H9 (cell line): ENCODE data around the gene TIAM1. TPM values are rescaled to one million over a fixed set of nuclear protein-coding genes. Genes with fewer than 3 reads are reported as not detected.

Experiments
- DNase-seq: peaks from one replicate; pipeline ENCODE4 v3.0.0-alpha.2; 2017
- H2AFZ ChIP-seq: one replicate; pipeline ENCODE4 v1.6.1; 2013; ENCODE audit warnings: mild to moderate bottlenecking, low read length, control low read depth, moderate library complexity
- H2AK5ac ChIP-seq: 2 replicates; pipeline ENCODE4 v1.6.1; 2013; ENCODE audit warnings: low read length, control low read depth, mixed read lengths; ENCODE audit not compliant: insufficient read length
- H2BK120ac ChIP-seq: one replicate; pipeline ENCODE4 v1.6.1; 2013; ENCODE audit warnings: low read depth, mild to moderate bottlenecking, low read length, control low read depth, inconsistent platforms; ENCODE audit not compliant: poor library complexity, severe bottlenecking
- H2BK12ac ChIP-seq: 2 replicates; pipeline ENCODE4 v1.6.1; 2013; ENCODE audit warnings: low read length, control low read depth, mixed read lengths, low read depth; ENCODE audit not compliant: insufficient read length
- H2BK15ac ChIP-seq: 2 replicates; pipeline ENCODE4 v1.6.1; 2013; ENCODE audit warnings: low read depth, low read length, control low read depth
- H2BK20ac ChIP-seq: one replicate; pipeline ENCODE4 v1.6.1; 2013; ENCODE audit warnings: low read depth, mild to moderate bottlenecking, low read length, control low read depth, inconsistent platforms; ENCODE audit not compliant: poor library complexity, severe bottlenecking
- H2BK5ac ChIP-seq: 2 replicates; pipeline ENCODE4 v1.6.1; 2013; ENCODE audit warnings: low read length, control low read depth, mixed read lengths; ENCODE audit not compliant: insufficient read length
- H3K14ac ChIP-seq: 2 replicates; pipeline ENCODE4 v1.6.1; 2013; ENCODE audit warnings: low read length, control low read depth; ENCODE audit not compliant: insufficient read depth
- H3K18ac ChIP-seq: 2 replicates; pipeline ENCODE4 v1.6.1; 2013; ENCODE audit warnings: low read depth, mild to moderate bottlenecking, mixed read lengths, low read length, control low read depth; ENCODE audit not compliant: insufficient read length
- H3K23ac ChIP-seq: 2 replicates; pipeline ENCODE4 v1.6.1; 2013; ENCODE audit warnings: low read length, control low read depth, mixed read lengths, low read depth; ENCODE audit not compliant: insufficient read length
- H3K23me2 ChIP-seq: 2 replicates; pipeline ENCODE4 v1.6.1; 2013; ENCODE audit warnings: low read depth, mild to moderate bottlenecking, mixed read lengths, low read length, control low read depth; ENCODE audit not compliant: insufficient read length, poor library complexity, severe bottlenecking
- H3K27ac ChIP-seq: 2 replicates; pipeline ENCODE4 v1.5.1; 2013; ENCODE audit warnings: low read length, control low read depth, mixed read lengths, low read depth; ENCODE audit not compliant: insufficient read length
- H3K27me3 ChIP-seq: 2 replicates; pipeline ENCODE4 v1.6.1; 2013; ENCODE audit warnings: low read length, control low read depth, inconsistent platforms; ENCODE audit not compliant: insufficient read depth
- H3K4ac ChIP-seq: 2 replicates; pipeline ENCODE4 v1.6.1; 2013; ENCODE audit warnings: low read depth, mild to moderate bottlenecking, control low read depth, inconsistent platforms, low read length, moderate library complexity
- H3K4me1 ChIP-seq: 2 replicates; pipeline ENCODE4 v1.6.1; 2013; ENCODE audit warnings: low read length, control low read depth, inconsistent platforms; ENCODE audit not compliant: insufficient read depth
- H3K4me2 ChIP-seq: 2 replicates; pipeline ENCODE4 v1.6.1; 2013; ENCODE audit warnings: low read length, control low read depth, mixed read lengths; ENCODE audit not compliant: insufficient read length, insufficient read depth
- H3K56ac ChIP-seq: 2 replicates; pipeline ENCODE4 v1.6.1; 2013; ENCODE audit warnings: low read depth, mild to moderate bottlenecking, mixed read lengths, low read length, control low read depth; ENCODE audit not compliant: insufficient read length
- H3K79me1 ChIP-seq: 2 replicates; pipeline ENCODE4 v1.6.1; 2013; ENCODE audit warnings: low read depth, mild to moderate bottlenecking, moderate library complexity, low read length, control low read depth, inconsistent platforms; ENCODE audit not compliant: insufficient read depth, poor library complexity, severe bottlenecking
- H3K79me2 ChIP-seq: 2 replicates; pipeline ENCODE4 v1.6.1; 2013; ENCODE audit warnings: low read length, control low read depth, inconsistent platforms; ENCODE audit not compliant: insufficient read depth
- H3K9ac ChIP-seq: 2 replicates; pipeline ENCODE4 v1.6.1; 2013; ENCODE audit warnings: low read length, control low read depth, mixed read lengths; ENCODE audit not compliant: insufficient read length; ENCODE audit errors: extremely low read depth
- H3K9me3 ChIP-seq: one replicate; pipeline ENCODE4 v1.6.1; 2013; ENCODE audit warnings: low read depth, low read length, inconsistent platforms; ENCODE audit not compliant: control insufficient read depth
- H3T11ph ChIP-seq: one replicate; pipeline ENCODE4 v1.6.1; 2013; ENCODE audit warnings: mild to moderate bottlenecking, low read length, control low read depth, inconsistent platforms
- H4K20me1 ChIP-seq: one replicate; pipeline ENCODE4 v1.6.1; 2013; ENCODE audit not compliant: control insufficient read depth, insufficient read length, insufficient read depth
- H4K5ac ChIP-seq: 2 replicates; pipeline ENCODE4 v1.6.1; 2013; ENCODE audit warnings: low read depth, mild to moderate bottlenecking, mixed read lengths, low read length, control low read depth; ENCODE audit not compliant: insufficient read length
- H4K8ac ChIP-seq: replicated peaks from 2 replicates; pipeline ENCODE4 v1.6.1; 2013; ENCODE audit warnings: low read length, control low read depth, mixed read lengths, low read depth; ENCODE audit not compliant: insufficient read length
- H4K91ac ChIP-seq: 2 replicates; pipeline ENCODE4 v1.6.1; 2013; ENCODE audit warnings: low read depth, mild to moderate bottlenecking, moderate library complexity, mixed read lengths, low read length, control low read depth; ENCODE audit not compliant: insufficient read length
- H3K27ac Mint-ChIP-seq, 3 experiments: 2 replicates in 2 of 3; 3 replicates in 1 of 3; pipeline ENCODE4 v1.8.0; 2020 to 2021; ENCODE audit warnings: mixed read lengths in 3 of 3, mild to moderate bottlenecking in 1 of 3, moderate library complexity in 1 of 3
- H3K27me3 Mint-ChIP-seq: 2 replicates; pipeline ENCODE4 v1.8.0; 2021; ENCODE audit warnings: low read depth, mild to moderate bottlenecking, moderate library complexity, mixed read lengths
- H3K36me3 Mint-ChIP-seq, 3 experiments: 2 replicates in 2 of 3; 3 replicates in 1 of 3; pipeline ENCODE4 v1.8.0; 2020 to 2021; ENCODE audit warnings: low read depth in 3 of 3, mixed read lengths in 3 of 3; ENCODE audit not compliant: insufficient read depth in 1 of 3
- H3K4me1 Mint-ChIP-seq, 2 experiments: 2 replicates each; pipeline ENCODE4 v1.8.0; 2020; ENCODE audit warnings: mixed read lengths in 2 of 2
- H3K4me3 Mint-ChIP-seq, 2 experiments: 2 replicates in 1 of 2; 3 replicates in 1 of 2; pipeline ENCODE4 v1.8.0; 2020 to 2021; ENCODE audit warnings: mild to moderate bottlenecking in 2 of 2, mixed read lengths in 2 of 2, moderate library complexity in 1 of 2
- H3K9me3 Mint-ChIP-seq, 2 experiments: 2 replicates in 1 of 2; 3 replicates in 1 of 2; pipeline ENCODE4 v1.8.0; 2020; ENCODE audit warnings: mild to moderate bottlenecking in 2 of 2, mixed read lengths in 2 of 2, moderate library complexity in 1 of 2
- WGBS: extraction: QIAGEN DNeasy Blood & Tissue Kit; methylation state at CpG from one replicate; pipeline ENCODE4 v1.1.7; 2013; ENCODE audit warnings: missing lambda C conversion rate, low lambda C conversion rate, mixed read lengths; ENCODE audit not compliant: insufficient read length; ENCODE audit errors: extremely low coverage; 5-methylcytosine and 5-hydroxymethylcytosine counted together
- total RNA-seq: library from RNA; stranded (reverse); gene quantifications from 2 replicates; pipeline ENCODE4 v1.2.1, GENCODE V29; 2021
- TF ChIP-seq, protein P1 (sequence below): fragments of 200-600 bp; sonication (generic); conservative IDR thresholded peaks from 3 replicates; pipeline ENCODE4 v1.8.0; 2021; ENCODE audit warnings: antibody characterized with exemption, mild to moderate bottlenecking

TIAM1 gene
- total RNA-seq, 1 experiment from 2014 or later: 23.1 TPM

DNA sequence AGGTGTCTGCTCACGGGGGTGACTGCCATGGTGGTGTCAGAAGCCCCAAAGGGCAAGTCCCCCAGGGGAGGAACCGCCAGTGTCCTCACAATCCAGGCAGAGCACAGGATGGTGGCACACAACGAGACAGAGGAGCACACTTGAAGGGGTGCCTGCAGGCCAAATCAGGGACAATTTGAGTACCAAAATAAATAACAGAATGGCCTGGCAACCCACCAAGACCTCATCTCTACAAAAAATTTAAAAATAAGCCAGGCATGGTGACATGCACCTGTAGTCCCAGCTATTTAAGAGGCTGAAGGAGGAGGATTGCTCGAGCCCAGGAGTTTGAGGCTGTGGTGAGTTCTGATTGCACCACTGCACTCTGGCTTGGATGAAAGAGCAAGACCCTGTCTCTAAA lies 38.2 kb downstream of the TIAM1 start:
- H3K23me2 ChIP-seq: no peaks in the 10 kb centered on the region
- peaks cover 6% of the 10 kb centered on the region; the same call in 1 of the 2 replicates for H3K4me1 ChIP-seq
- H3K27ac ChIP-seq: no peak overlapping the region
- no peaks in the 10 kb centered on the region for H4K20me1 ChIP-seq
- no peak overlapping the region for H3T11ph ChIP-seq
- H3K23ac ChIP-seq: no peak overlapping the region
- H2AK5ac ChIP-seq: no peak overlapping the region
- no peaks in the 10 kb centered on the region for H3K27me3 Mint-ChIP-seq
- no peak overlapping the region for H3K4me2 ChIP-seq
- peaks cover 9 to 18% of the 10 kb centered on the region in 2 experiments for H3K4me1 Mint-ChIP-seq
- H3K56ac ChIP-seq: no peak overlapping the region
- no peak overlapping the region for H2BK120ac ChIP-seq
- no CpG with 5 or more reads among the region's 4 CpGs for WGBS
- no peak overlapping the region for H3K4me3 Mint-ChIP-seq
- H3K9me3 ChIP-seq: no peaks in the 10 kb centered on the region
- H3K9ac ChIP-seq: no peak overlapping the region
- H3K14ac ChIP-seq: no peak overlapping the region
- H4K91ac ChIP-seq: no peak overlapping the region
- no peaks in the 10 kb centered on the region for H3K36me3 Mint-ChIP-seq
- no peak overlapping the region for H3K27ac Mint-ChIP-seq
- no peak overlapping the region for H2AFZ ChIP-seq
- H3K9me3 Mint-ChIP-seq: no peaks in the 10 kb centered on the region
- no peak overlapping the region for H3K4ac ChIP-seq
- no peak overlapping the region for H2BK5ac ChIP-seq
- no peaks in the 10 kb centered on the region for H3K79me2 ChIP-seq
- no peaks in the 10 kb centered on the region for H3K27me3 ChIP-seq
- no peak overlapping the region for H2BK15ac ChIP-seq
- DNase-seq: no peak
- no peaks in the 10 kb centered on the region for H3K79me1 ChIP-seq
- H3K18ac ChIP-seq: no peak overlapping the region
- no peak overlapping the region for H2BK12ac ChIP-seq
- no peak overlapping the region for H4K5ac ChIP-seq
- no peak overlapping the region for H2BK20ac ChIP-seq
- TF ChIP-seq, protein P1, sequence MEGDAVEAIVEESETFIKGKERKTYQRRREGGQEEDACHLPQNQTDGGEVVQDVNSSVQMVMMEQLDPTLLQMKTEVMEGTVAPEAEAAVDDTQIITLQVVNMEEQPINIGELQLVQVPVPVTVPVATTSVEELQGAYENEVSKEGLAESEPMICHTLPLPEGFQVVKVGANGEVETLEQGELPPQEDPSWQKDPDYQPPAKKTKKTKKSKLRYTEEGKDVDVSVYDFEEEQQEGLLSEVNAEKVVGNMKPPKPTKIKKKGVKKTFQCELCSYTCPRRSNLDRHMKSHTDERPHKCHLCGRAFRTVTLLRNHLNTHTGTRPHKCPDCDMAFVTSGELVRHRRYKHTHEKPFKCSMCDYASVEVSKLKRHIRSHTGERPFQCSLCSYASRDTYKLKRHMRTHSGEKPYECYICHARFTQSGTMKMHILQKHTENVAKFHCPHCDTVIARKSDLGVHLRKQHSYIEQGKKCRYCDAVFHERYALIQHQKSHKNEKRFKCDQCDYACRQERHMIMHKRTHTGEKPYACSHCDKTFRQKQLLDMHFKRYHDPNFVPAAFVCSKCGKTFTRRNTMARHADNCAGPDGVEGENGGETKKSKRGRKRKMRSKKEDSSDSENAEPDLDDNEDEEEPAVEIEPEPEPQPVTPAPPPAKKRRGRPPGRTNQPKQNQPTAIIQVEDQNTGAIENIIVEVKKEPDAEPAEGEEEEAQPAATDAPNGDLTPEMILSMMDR: no peak
- H4K8ac ChIP-seq: no peak overlapping the region
